ENCODE results near the gene SCN8A. TPM values are rescaled to one million over a fixed set of nuclear protein-coding genes. Genes with fewer than 3 reads are reported as not detected.
"Not testable (repeated sequence)": the region's sequence is repeated elsewhere in the genome, so short reads cannot be mapped to it uniquely, and the experiment has no call there.

The SCN8A gene
- total RNA-seq, 3 donors from 2014 or later (not counting 1 experiment from before 2014, with no cell fraction given): 0.42 to 0.66 (median 0.65) TPM

- WGBS (ENCODE audit: insufficient coverage): 88% methylated on average over 1 of the region's 1 CpG
- Mint-ChIP-seq H3K36me3 (no peaks in the 10 kb centered on the region), H3K4me1 (no peaks in the 10 kb centered on the region), H3K27ac (no peak overlapping the region), H3K27me3 (ENCODE audit: low read depth in 2 of 2) (peaks cover 28 to 52% of the 10 kb centered on the region in 2 donors), H3K9me3 (no peaks in the 10 kb centered on the region), H3K4me3 (no peak overlapping the region)
- Histone ChIP-seq H3K27me3 (ENCODE audit: control insufficient read depth, insufficient read depth, low read length) (peaks cover 2% of the 10 kb centered on the region), H3K9me3 (ENCODE audit: control insufficient read depth, insufficient read depth, low read length) (no peaks in the 10 kb centered on the region), H3K27ac (ENCODE audit: low read length) (no peak overlapping the region), H3K36me3 (ENCODE audit: control insufficient read depth, insufficient read depth, low read length) (no peaks in the 10 kb centered on the region), H3K4me3 (ENCODE audit: low read length) (no peak overlapping the region), H3K4me1 (ENCODE audit: control insufficient read depth, insufficient read depth, low read length) (no peaks in the 10 kb centered on the region)
- DNase-seq: no peak
- TF ChIP-seq CTCF (IDR thresholded peaks at IDR 0.05): no peak
- no peak for ATAC-seq
- intact Hi-C loops (cut with micrococcal nuclease): no loop called here
These were observed 9.7 kb downstream of the SCN8A start for GRCh38 chr12:51600721-51601120.

GRCh38 chr12:51601241-51601640 lies 10.2 kb downstream of the SCN8A start:
- no peaks in the 10 kb centered on the region for H3K4me1 Mint-ChIP-seq
- Histone ChIP-seq H3K27ac (ENCODE audit: low read length) (no peak overlapping the region), H3K36me3 (ENCODE audit: control insufficient read depth, insufficient read depth, low read length) (no peaks in the 10 kb centered on the region), H3K4me3 (ENCODE audit: low read length) (no peak overlapping the region), H3K9me3 (ENCODE audit: control insufficient read depth, insufficient read depth, low read length) (no peaks in the 10 kb centered on the region), H3K4me1 (ENCODE audit: control insufficient read depth, insufficient read depth, low read length) (no peaks in the 10 kb centered on the region), H3K27me3 (ENCODE audit: control insufficient read depth, insufficient read depth, low read length) (peaks cover 2% of the 10 kb centered on the region)
- peaks cover 27 to 53% of the 10 kb centered on the region in 2 donors for H3K27me3 Mint-ChIP-seq (ENCODE audit: low read depth in 2 of 2)
- no peaks in the 10 kb centered on the region for H3K9me3 Mint-ChIP-seq
- intact Hi-C loops (cut with micrococcal nuclease): no loop called here
- no peak overlapping the region for H3K4me3 Mint-ChIP-seq
- no peak overlapping the region for H3K27ac Mint-ChIP-seq
- DNase-seq (no peak), ATAC-seq (no peak)
- no peaks in the 10 kb centered on the region for H3K36me3 Mint-ChIP-seq
- TF ChIP-seq CTCF (IDR thresholded peaks at IDR 0.05): no peak

DNA sequence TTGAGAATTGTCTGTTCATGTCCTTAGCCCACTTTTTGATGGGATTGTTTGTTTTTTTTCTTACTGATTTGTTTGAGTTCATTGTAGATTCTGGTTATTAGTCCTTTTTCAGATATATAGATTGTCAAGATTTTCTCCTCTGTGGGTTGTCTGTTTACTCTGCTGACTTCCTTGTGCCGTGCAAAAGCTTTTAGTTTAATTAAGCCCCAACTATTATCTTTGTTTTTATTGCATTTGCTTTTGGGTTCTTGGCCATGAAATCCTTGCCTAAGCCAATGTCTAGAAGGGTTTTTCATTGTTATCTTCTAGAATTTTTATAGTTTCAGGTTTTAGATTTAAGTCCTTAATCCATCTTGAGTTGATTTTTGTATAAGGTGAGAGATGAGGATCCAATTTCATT lies 14.9 kb downstream of the SCN8A start:
- H3K27me3 Mint-ChIP-seq (ENCODE audit: low read depth in 2 of 2): peaks cover 24 to 50% of the 10 kb centered on the region in 2 donors
- H3K36me3 ChIP-seq (ENCODE audit: control insufficient read depth, insufficient read depth, low read length); H3K27ac Mint-ChIP-seq; H3K27me3 ChIP-seq (ENCODE audit: control insufficient read depth, insufficient read depth, low read length); H3K9me3 Mint-ChIP-seq; H3K4me1 Mint-ChIP-seq; H3K9me3 ChIP-seq (ENCODE audit: control insufficient read depth, insufficient read depth, low read length); H3K4me1 ChIP-seq (ENCODE audit: control insufficient read depth, insufficient read depth, low read length); intact Hi-C loops (cut with micrococcal nuclease); H3K4me3 Mint-ChIP-seq; ATAC-seq; DNase-seq; H3K27ac ChIP-seq (ENCODE audit: low read length); H3K36me3 Mint-ChIP-seq; H3K4me3 ChIP-seq (ENCODE audit: low read length): not testable (repeated sequence)
- WGBS (ENCODE audit: insufficient coverage): no CpG with 5 or more reads among the region's 1 CpG

GRCh38 chr12:51607197-51607596 lies 16.2 kb downstream of the SCN8A start:
- peaks cover 23 to 50% of the 10 kb centered on the region in 2 donors for H3K27me3 Mint-ChIP-seq (ENCODE audit: low read depth in 2 of 2)
- H3K9me3 ChIP-seq (ENCODE audit: control insufficient read depth, insufficient read depth, low read length); H3K27ac Mint-ChIP-seq; H3K27me3 ChIP-seq (ENCODE audit: control insufficient read depth, insufficient read depth, low read length); intact Hi-C loops (cut with micrococcal nuclease); H3K27ac ChIP-seq (ENCODE audit: low read length); H3K4me3 Mint-ChIP-seq; ATAC-seq; H3K4me1 Mint-ChIP-seq; DNase-seq; H3K4me3 ChIP-seq (ENCODE audit: low read length); H3K9me3 Mint-ChIP-seq; H3K4me1 ChIP-seq (ENCODE audit: control insufficient read depth, insufficient read depth, low read length); H3K36me3 Mint-ChIP-seq; H3K36me3 ChIP-seq (ENCODE audit: control insufficient read depth, insufficient read depth, low read length): not testable (repeated sequence)
- 90% methylated on average over 1 of the region's 2 CpGs for WGBS (ENCODE audit: insufficient coverage)

- no peaks in the 10 kb centered on the region for H3K27me3 ChIP-seq (ENCODE audit: control insufficient read depth, insufficient read depth, low read length)
- 93% methylated on average over 3 of the region's 4 CpGs for WGBS (ENCODE audit: insufficient coverage)
- Mint-ChIP-seq H3K4me3 (no peak overlapping the region), H3K9me3 (no peaks in the 10 kb centered on the region), H3K27ac (no peak overlapping the region), H3K4me1 (no peaks in the 10 kb centered on the region), H3K36me3 (peaks cover 7% of the 10 kb centered on the region), H3K27me3 (ENCODE audit: low read depth in 2 of 2) (peaks cover 16 to 33% of the 10 kb centered on the region in 2 donors)
- DNase-seq (no peak), ATAC-seq (no peak)
- H3K4me1 ChIP-seq (ENCODE audit: control insufficient read depth, insufficient read depth, low read length): no peaks in the 10 kb centered on the region
- H3K36me3 ChIP-seq (ENCODE audit: control insufficient read depth, insufficient read depth, low read length): no peaks in the 10 kb centered on the region
- H3K4me3 ChIP-seq (ENCODE audit: low read length): no peak overlapping the region
- H3K9me3 ChIP-seq (ENCODE audit: control insufficient read depth, insufficient read depth, low read length): no peaks in the 10 kb centered on the region
- no peak overlapping the region for H3K27ac ChIP-seq (ENCODE audit: low read length)
- TF ChIP-seq CTCF (IDR thresholded peaks at IDR 0.05): no peak
- intact Hi-C loops (cut with micrococcal nuclease): no loop called here
These were observed 29.4 kb downstream of the SCN8A start for GRCh38 chr12:51620448-51620847.
